ENCODE results near the gene ZNF605.

ZNF605 gene

GRCh38 chr12:132955094-132956010 is 754 bp downstream of the ZNF605 start:
- H3K27ac Mint-ChIP-seq (ENCODE audit: low read depth), result peak overlapping the region; percentile 92
- peak; percentile 49 for ATAC-seq (replicated peaks; ENCODE audit: extremely low read depth, poor library complexity, severe bottlenecking)
- peak overlapping the region; percentile 86 for H3K4me3 Mint-ChIP-seq
- H3K36me3 Mint-ChIP-seq (ENCODE audit: insufficient read depth), result peaks cover 16% of the 10 kb centered on the region
- H3K27me3 Mint-ChIP-seq, result no peaks in the 10 kb centered on the region
- peaks cover 35% of the 10 kb centered on the region for H3K4me1 Mint-ChIP-seq
- no peak for DNase-seq (ENCODE audit: low spot score in 2 of 2)
- no peaks in the 10 kb centered on the region for H3K9me3 Mint-ChIP-seq

GRCh38 chr12:132954471-132955048 is 1.5 kb downstream of the ZNF605 start:
- Mint-ChIP-seq H3K9me3 (no peaks in the 10 kb centered on the region), H3K27ac (ENCODE audit: low read depth) (peak overlapping the region; percentile 92), H3K36me3 (ENCODE audit: insufficient read depth) (peaks cover 16% of the 10 kb centered on the region), H3K4me1 (peaks cover 35% of the 10 kb centered on the region), H3K4me3 (peak overlapping the region; percentile 86), H3K27me3 (no peaks in the 10 kb centered on the region)
- ATAC-seq (replicated peaks; ENCODE audit: extremely low read depth, poor library complexity, severe bottlenecking) (no peak), DNase-seq (ENCODE audit: low spot score in 2 of 2) (no peak)

- ATAC-seq (replicated peaks; ENCODE audit: extremely low read depth, poor library complexity, severe bottlenecking), result no peak
- no peak overlapping the region for H3K4me3 Mint-ChIP-seq
- DNase-seq (ENCODE audit: low spot score in 2 of 2), result no peak
- no peak overlapping the region for H3K27ac Mint-ChIP-seq (ENCODE audit: low read depth)
- peaks cover 35% of the 10 kb centered on the region for H3K4me1 Mint-ChIP-seq
- peaks cover 16% of the 10 kb centered on the region for H3K36me3 Mint-ChIP-seq (ENCODE audit: insufficient read depth)
- H3K27me3 Mint-ChIP-seq, result no peaks in the 10 kb centered on the region
- H3K9me3 Mint-ChIP-seq, result no peaks in the 10 kb centered on the region
Measured at GRCh38 chr12:132953771-132954170, 2.3 kb downstream of the ZNF605 start.

GRCh38 chr12:132953163-132953425 is 3.0 kb downstream of the ZNF605 start:
- no peak for ATAC-seq (replicated peaks; ENCODE audit: extremely low read depth, poor library complexity, severe bottlenecking)

GRCh38 chr12:132952371-132953162 is 3.5 kb downstream of the ZNF605 start:
- DNase-seq (ENCODE audit: low spot score in 2 of 2) (no peak), ATAC-seq (replicated peaks; ENCODE audit: extremely low read depth, poor library complexity, severe bottlenecking) (no peak)
- Mint-ChIP-seq H3K4me3 (no peak overlapping the region), H3K27ac (ENCODE audit: low read depth) (no peak overlapping the region), H3K27me3 (no peaks in the 10 kb centered on the region), H3K4me1 (peaks cover 35% of the 10 kb centered on the region), H3K9me3 (no peaks in the 10 kb centered on the region), H3K36me3 (ENCODE audit: insufficient read depth) (peaks cover 16% of the 10 kb centered on the region)

More at GRCh38 chr12:132953163-132953425, 3.0 kb downstream of the ZNF605 start:
- Mint-ChIP-seq H3K4me1 (peaks cover 35% of the 10 kb centered on the region), H3K9me3 (no peaks in the 10 kb centered on the region), H3K36me3 (ENCODE audit: insufficient read depth) (peaks cover 16% of the 10 kb centered on the region), H3K27ac (ENCODE audit: low read depth) (no peak overlapping the region), H3K27me3 (no peaks in the 10 kb centered on the region), H3K4me3 (no peak overlapping the region)
- no peak for DNase-seq (ENCODE audit: low spot score in 2 of 2)

GRCh38 chr12:132951649-132952048 is 4.5 kb downstream of the ZNF605 start:
- Mint-ChIP-seq H3K4me1 (peaks cover 31% of the 10 kb centered on the region), H3K27me3 (no peaks in the 10 kb centered on the region), H3K9me3 (no peaks in the 10 kb centered on the region), H3K36me3 (ENCODE audit: insufficient read depth) (peaks cover 14% of the 10 kb centered on the region), H3K27ac (ENCODE audit: low read depth) (no peak overlapping the region), H3K4me3 (no peak overlapping the region)
- DNase-seq (ENCODE audit: low spot score in 2 of 2) (no peak), ATAC-seq (replicated peaks; ENCODE audit: extremely low read depth, poor library complexity, severe bottlenecking) (no peak)

GRCh38 chr12:132950844-132951535 is 5.1 kb downstream of the ZNF605 start:
- H3K36me3 Mint-ChIP-seq (ENCODE audit: insufficient read depth), result peaks cover 8% of the 10 kb centered on the region
- H3K4me3 Mint-ChIP-seq, result no peak overlapping the region
- no peak overlapping the region for H3K27ac Mint-ChIP-seq (ENCODE audit: low read depth)
- DNase-seq (ENCODE audit: low spot score in 2 of 2) (no peak), ATAC-seq (replicated peaks; ENCODE audit: extremely low read depth, poor library complexity, severe bottlenecking) (no peak)
- no peaks in the 10 kb centered on the region for H3K9me3 Mint-ChIP-seq
- H3K27me3 Mint-ChIP-seq, result no peaks in the 10 kb centered on the region
- peaks cover 24% of the 10 kb centered on the region for H3K4me1 Mint-ChIP-seq

GRCh38 chr12:132949936-132950837 is 5.9 kb downstream of the ZNF605 start:
- H3K9me3 Mint-ChIP-seq, result no peaks in the 10 kb centered on the region
- H3K27ac Mint-ChIP-seq (ENCODE audit: low read depth), result no peak overlapping the region
- peaks cover 10% of the 10 kb centered on the region for H3K36me3 Mint-ChIP-seq (ENCODE audit: insufficient read depth)
- H3K27me3 Mint-ChIP-seq, result no peaks in the 10 kb centered on the region
- no peak overlapping the region for H3K4me3 Mint-ChIP-seq
- peaks cover 18% of the 10 kb centered on the region for H3K4me1 Mint-ChIP-seq
- no peak for ATAC-seq (replicated peaks; ENCODE audit: extremely low read depth, poor library complexity, severe bottlenecking)
- DNase-seq (ENCODE audit: low spot score in 2 of 2), result no peak

GRCh38 chr12:132948146-132949066 is 7.7 kb downstream of the ZNF605 start:
- H3K4me3 Mint-ChIP-seq, result no peak overlapping the region
- no peaks in the 10 kb centered on the region for H3K9me3 Mint-ChIP-seq
- ATAC-seq (replicated peaks; ENCODE audit: extremely low read depth, poor library complexity, severe bottlenecking) (no peak), DNase-seq (ENCODE audit: low spot score in 2 of 2) (no peak)
- H3K27me3 Mint-ChIP-seq, result no peaks in the 10 kb centered on the region
- H3K27ac Mint-ChIP-seq (ENCODE audit: low read depth), result no peak overlapping the region
- peaks cover 5% of the 10 kb centered on the region for H3K4me1 Mint-ChIP-seq
- peaks cover 13% of the 10 kb centered on the region for H3K36me3 Mint-ChIP-seq (ENCODE audit: insufficient read depth)

GRCh38 chr12:132946246-132946820 is 9.8 kb downstream of the ZNF605 start:
- Mint-ChIP-seq H3K4me1 (no peaks in the 10 kb centered on the region), H3K36me3 (ENCODE audit: insufficient read depth) (peaks cover 11% of the 10 kb centered on the region), H3K4me3 (no peak overlapping the region), H3K27me3 (no peaks in the 10 kb centered on the region), H3K27ac (ENCODE audit: low read depth) (no peak overlapping the region), H3K9me3 (peaks cover 5% of the 10 kb centered on the region)
- ATAC-seq (replicated peaks; ENCODE audit: extremely low read depth, poor library complexity, severe bottlenecking) (no peak), DNase-seq (ENCODE audit: low spot score in 2 of 2) (no peak)

GRCh38 chr12:132945806-132946205 is 10.3 kb downstream of the ZNF605 start:
- H3K27ac Mint-ChIP-seq (ENCODE audit: low read depth), result no peak overlapping the region
- H3K27me3 Mint-ChIP-seq, result no peaks in the 10 kb centered on the region
- peaks cover 11% of the 10 kb centered on the region for H3K36me3 Mint-ChIP-seq (ENCODE audit: insufficient read depth)
- DNase-seq (ENCODE audit: low spot score in 2 of 2), result no peak
- no peaks in the 10 kb centered on the region for H3K4me1 Mint-ChIP-seq
- H3K9me3 Mint-ChIP-seq, result peaks cover 5% of the 10 kb centered on the region
- no peak for ATAC-seq (replicated peaks; ENCODE audit: extremely low read depth, poor library complexity, severe bottlenecking)
- no peak overlapping the region for H3K4me3 Mint-ChIP-seq

Measured in central memory CD8-positive, alpha-beta T cell (primary cell).